HG03175 (cell line): ENCODE data around the gene LAMA5.

Source experiments
- ATAC-seq: cut with Tn5 transposase; IDR thresholded peaks from one replicate; pipeline ENCODE4 v1.9.1; 2021; ENCODE audit warnings: mild to moderate bottlenecking, moderate library complexity; ENCODE audit not compliant: unreplicated experiment

Gene LAMA5

GRCh38 chr20:62370807-62371587, 3.9 kb upstream of the LAMA5 start:
- ATAC-seq, result no peak

DNA sequence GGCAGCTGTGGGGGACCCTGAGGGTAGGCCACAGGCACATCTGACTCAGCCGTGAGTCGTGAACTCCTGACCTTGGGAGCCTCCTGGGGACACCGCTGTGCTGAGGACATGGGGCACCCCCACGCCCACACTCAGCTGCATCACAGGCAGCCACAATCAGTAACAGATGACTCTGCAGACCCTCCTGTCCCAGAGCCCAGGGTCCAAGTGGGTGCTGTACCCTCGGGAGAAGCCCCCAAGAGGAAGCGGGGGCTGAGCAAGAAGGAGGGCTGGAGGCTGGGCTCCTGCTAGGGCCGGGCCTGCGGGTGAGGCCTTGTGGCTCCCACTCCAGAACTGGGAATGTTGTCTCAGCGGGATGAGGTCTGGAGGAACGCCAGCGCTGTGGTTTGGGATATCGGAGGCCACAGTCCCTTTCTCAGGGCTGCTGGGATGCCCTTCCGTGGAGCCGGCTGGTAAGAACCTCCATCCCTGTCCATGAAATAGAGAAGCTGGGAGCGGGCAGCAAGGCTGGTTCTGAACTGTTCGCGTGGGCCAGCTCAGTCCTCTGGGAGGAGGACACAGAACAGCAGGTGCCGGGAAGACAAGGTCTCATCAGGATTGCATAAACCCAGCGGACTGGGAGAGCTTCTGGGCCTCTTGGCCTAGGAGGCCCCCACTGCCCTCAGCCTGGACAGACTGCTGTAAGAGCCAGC, 3.1 kb upstream of the LAMA5 start:
- no peak for ATAC-seq

DNA sequence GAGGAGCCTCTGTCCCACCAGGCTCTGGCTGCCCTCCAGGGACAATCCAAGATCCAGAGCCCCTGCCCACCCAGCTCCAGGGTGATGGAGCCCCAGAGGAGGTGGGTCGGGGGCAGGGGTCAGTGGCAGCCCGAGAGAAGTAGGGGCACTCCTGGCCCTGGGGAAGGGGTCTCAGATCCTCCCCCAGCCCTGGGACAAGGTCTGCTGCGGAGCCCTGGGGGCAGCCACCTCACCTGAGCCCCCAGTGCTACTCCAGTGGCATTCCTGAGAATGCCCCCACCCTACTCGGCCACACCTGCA, 2.7 kb upstream of the LAMA5 start:
- ATAC-seq, result no peak

- ATAC-seq, result no peak
Measured at GRCh38 chr20:62368976-62369814, 2.1 kb upstream of the LAMA5 start.

GRCh38 chr20:62368392-62368975, 1.4 kb upstream of the LAMA5 start:
- ATAC-seq, result no peak

DNA sequence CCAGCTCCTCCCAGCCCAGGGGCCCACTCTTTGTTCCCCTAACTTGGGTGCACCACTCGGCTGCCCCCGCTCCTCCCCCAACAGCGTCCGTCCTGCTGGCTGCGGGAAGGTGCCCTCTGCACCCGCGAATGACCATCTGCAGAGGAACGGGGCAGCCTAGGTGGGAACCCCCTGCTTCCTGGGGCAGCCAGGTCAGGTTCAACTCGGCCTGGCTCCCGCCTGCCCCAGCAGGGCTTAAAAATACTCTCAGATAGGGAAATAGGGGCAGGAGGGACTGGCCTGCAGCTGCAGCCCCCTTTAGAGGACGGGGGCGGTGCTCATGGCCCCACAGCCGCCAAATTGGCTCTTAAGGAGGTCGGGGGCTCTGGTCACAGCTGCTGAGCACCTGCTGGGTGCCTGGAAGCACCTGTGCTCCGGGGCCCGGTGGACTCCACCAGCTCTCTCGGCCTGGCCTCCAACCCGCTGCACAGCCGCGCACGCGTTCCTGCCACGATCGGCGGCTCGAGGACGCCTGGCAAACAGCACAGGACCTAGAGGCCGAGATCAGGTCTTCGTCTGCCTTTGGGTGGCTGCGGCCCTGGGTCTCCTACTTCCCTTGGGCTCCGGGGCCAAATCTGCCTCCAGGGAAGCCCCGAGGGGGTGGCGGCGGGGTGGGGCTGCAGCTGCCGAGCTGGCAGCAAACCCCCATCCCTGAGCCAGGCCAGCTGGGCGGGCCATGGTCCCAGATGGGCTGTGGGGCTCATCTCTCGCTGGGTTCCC, 700 bp upstream of the LAMA5 start:
- ATAC-seq, result no peak

- ATAC-seq, result no peak
Measured at GRCh38 chr20:62366370-62367135, 559 bp downstream of the LAMA5 start.

DNA sequence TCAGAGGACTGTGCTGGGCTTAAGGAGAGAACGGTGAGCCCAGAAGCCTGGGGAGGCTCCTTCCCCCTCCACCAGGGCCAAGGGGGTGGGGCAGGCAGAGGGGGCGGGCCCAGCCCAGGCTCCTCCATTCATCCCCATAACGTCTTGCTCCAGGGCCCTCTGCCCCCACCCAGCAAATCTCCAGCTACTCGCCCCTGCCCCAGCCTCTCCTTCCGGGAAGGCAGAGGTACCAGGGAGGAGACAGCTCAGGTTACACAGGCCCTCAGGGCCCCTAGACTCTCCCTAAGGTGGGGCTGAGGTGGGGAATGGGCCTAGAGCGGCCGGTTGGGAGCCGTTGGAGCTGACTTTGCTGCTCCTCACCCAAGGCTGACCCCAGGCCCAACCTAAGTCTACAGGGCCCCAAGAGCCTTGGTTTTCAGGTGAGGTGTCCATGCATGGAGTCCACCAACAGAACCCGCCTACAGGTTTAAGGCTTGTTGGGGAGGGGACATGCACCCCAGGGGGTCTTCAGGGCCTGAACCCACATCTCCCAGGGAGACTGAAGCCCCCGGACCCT, 1.2 kb downstream of the LAMA5 start:
- no peak for ATAC-seq

- ATAC-seq, result no peak
Measured at GRCh38 chr20:62364911-62365736, 2.0 kb downstream of the LAMA5 start.

DNA sequence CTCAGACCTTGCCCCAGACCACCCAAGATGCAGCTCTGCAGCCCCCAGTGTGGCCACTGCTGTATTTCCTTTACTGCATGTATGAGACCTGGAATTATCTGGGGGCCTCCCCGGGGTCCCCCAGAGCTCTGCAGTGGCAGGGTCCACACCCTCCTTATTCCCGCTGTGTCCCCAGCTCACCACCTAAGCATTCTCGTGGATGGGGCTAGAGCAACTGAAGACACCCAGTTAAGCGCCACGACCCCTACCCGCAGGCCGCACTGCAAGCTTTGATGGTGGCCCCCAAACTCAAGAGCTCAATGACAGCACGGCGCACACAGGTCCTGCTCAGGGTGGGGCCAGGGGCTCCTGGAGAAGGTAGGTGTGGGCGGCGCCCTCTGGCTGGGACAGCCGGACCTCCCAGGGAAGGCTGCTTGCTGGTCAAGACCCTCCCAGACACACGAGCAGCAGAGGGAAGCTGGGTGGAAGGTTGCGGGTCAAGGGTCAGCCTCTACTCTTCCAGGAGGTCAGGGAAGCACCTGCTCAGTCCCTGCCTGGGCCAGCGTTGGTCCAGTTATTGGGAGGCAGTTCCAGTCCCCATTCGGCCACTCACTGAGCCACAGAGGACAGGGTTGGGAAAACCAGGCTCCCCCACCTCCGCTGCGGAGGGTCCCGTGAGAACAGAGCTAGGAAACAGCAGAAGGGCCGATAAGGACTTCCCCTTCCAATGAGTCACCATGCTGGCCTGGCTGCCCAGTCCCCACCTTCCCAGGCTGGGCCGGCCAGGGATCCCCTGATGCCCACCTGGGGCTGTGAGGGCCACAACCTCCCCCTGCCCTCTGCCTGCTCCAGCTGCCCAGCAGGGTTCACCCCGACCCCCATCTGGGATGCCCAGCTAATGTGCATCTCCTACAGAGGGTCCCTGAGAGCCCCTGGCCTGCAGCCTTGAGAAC, 2.9 kb downstream of the LAMA5 start:
- no peak for ATAC-seq

DNA sequence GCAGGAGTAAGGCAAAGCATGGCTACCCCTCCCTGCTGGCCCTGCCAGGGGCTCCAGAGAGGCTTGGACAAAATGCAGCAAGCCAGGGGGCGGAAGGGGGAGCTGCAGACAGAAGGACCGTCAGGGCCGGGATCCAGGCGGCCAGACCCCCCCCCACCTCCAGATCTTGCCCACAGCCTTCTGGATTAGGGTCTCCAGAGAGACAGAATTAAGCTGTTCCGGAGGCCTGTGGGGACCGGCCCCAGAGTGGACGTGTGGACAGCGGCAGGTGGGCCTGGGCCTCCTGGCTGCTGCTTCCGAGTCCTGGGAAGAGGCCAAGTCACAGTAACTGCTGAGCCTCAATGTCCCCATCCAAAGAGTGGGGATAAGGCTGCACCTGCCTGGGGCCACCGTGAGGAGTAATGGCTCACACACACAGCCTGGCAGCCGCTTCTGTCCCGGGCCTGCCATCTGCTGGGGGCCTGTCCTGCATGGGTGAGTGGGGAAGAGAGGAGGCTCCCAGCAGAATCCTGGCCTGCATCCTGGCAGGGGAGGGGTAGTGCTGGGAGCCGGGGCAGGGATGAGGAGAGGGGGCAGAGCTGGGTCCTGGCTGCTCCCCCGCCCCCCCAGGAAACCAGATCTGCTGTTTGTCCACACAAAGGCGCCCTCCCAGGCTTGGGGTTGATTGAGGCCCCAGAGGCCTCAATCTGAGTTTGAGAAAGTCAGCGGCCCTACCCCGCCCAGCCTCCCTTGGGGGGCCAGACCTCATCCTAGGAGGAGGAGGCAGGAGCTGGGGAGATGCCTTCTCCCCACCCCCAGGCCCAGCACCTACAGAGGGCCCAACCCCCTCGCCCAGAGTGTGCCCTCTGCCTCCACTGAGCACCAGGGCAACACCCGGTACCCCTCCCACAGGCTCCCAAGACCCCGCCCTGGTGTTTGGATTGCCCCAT, 3.9 kb downstream of the LAMA5 start:
- no peak for ATAC-seq

- ATAC-seq, result no peak
Measured at GRCh38 chr20:62362590-62362940, 4.5 kb downstream of the LAMA5 start.

- ATAC-seq, result no peak
Measured at GRCh38 chr20:62361799-62362589, 5.1 kb downstream of the LAMA5 start.

DNA sequence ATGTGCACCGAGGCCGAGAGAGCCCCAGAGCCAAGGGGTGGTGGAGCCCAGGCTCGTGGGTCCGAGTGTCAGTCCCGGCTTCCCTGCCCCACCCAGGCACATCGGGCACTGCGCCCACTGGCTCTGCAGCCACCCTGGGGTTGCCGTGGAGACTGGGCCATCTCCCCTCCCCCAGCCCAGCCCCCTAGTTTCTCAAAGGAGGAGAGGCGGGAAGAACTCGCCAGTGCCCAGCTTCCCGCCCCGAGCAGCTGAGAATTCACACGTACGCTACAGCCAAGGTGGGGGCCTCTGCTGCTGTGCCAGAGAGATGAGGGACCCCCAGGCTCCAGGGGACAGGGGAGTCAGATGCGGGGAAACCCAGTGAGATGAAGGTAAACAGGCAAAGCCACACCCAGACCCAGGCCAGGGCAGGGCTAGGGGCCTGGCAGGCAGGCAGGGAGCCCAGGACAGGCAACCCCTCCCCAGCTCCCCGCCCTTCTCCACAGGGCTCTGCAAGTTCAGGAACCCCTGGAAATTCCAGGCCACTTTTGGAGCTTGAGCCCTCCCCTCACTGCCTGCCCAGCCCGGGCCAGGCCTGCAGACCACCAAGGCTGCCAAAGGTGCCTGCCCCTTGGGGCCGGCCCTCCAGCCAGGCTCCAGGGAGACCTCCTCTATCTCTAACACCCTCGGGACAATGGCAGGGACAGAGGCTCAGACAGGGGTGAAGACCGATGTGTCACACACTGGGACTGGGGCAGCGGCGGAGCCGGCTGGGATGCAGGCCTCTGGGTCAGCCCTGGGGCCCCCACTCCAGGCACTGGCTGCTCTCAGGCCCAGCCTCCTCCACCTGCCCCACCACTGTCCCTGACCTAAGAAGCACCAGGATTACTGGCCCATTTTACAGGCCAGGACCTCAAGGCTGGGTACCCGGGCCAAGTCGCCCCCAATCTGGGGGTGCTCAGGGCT, 6.0 kb downstream of the LAMA5 start:
- ATAC-seq, result no peak
